ENCODE results near the gene ARHGAP28.

GRCh38 chr18:6718267-6718666 lies 11.2 kb upstream of the ARHGAP28 start:
- TF ChIP-seq POLR2A (IDR thresholded peaks at IDR 0.05) (no peak), CTCF (IDR thresholded peaks at IDR 0.05) (no peak)

Data from right lobe of liver (tissue), 4 donors.